CD4-positive, alpha-beta T cell treated with Interferon alpha-2 for 1 hour (primary cell): ENCODE measurements around the gene PRSS1.

Source experiments
- DNase-seq, 2 donors: peaks; one replicate each; pipeline ENCODE4 v3.0.0-alpha.2; 2020 to 2022

PRSS1 gene

GRCh38 chr7:142795339-142795863, 46.1 kb downstream of the PRSS1 start:
- DNase-seq: peak; percentile 55 to 62

GRCh38 chr7:142796001-142796500, 46.8 kb downstream of the PRSS1 start:
- no peak for DNase-seq

DNA sequence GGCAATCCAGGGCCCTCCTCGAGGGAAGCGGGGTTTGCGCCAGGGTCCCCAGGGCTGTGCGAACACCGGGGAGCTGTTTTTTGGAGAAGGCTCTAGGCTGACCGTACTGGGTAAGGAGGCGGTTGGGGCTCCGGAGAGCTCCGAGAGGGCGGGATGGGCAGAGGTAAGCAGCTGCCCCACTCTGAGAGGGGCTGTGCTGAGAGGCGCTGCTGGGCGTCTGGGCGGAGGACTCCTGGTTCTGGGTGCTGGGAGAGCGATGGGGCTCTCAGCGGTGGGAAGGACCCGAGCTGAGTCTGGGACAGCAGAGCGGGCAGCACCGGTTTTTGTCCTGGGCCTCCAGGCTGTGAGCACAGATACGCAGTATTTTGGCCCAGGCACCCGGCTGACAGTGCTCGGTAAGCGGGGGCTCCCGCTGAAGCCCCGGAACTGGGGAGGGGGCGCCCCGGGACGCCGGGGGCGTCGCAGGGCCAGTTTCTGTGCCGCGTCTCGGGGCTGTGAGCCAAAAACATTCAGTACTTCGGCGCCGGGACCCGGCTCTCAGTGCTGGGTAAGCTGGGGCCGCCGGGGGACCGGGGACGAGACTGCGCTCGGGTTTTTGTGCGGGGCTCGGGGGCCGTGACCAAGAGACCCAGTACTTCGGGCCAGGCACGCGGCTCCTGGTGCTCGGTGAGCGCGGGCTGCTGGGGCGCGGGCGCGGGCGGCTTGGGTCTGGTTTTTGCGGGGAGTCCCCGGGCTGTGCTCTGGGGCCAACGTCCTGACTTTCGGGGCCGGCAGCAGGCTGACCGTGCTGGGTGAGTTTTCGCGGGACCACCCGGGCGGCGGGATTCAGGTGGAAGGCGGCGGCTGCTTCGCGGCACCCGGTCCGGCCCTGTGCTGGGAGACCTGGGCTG, 47.5 kb downstream of the PRSS1 start:
- DNase-seq: peak in 1 of 2 donors; percentile 28

DNA sequence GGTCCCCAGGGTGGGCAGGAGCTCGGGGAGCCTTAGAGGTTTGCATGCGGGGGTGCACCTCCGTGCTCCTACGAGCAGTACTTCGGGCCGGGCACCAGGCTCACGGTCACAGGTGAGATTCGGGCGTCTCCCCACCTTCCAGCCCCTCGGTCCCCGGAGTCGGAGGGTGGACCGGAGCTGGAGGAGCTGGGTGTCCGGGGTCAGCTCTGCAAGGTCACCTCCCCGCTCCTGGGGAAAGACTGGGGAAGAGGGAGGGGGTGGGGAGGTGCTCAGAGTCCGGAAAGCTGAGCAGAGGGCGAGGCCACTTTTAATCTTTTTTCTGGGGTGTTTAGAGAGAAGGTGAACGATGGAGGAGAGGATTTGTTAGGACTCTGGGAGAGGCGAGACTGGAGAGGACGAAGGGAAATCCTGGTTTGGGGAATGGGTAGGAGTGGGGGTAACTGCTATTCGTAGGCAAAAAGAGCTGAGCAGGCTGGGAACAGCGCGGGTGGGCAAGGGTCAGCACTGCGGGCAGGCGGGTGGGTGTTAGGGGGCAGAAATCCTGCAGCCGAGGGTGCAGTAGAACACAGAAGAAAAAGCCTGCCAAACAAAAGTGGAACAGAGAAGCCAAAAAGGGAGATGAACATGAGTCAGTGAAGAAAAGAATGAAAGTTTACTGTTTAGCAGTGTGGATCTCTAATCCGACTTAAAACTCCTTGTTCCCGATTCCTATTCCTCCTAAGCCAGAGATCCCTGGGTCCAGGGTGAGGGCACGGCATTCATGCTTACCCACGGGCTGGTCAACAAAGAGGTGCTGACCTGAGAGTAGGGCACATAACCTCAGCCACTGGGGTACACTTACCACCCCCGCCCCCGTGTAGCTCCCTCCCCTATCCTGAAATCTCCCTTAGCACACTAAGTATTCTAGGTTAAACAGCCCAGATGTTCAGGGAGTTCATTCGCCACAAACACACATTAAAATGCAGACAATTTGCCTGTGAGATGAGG, 48.4 kb downstream of the PRSS1 start:
- peak in 1 of 2 donors; percentile 51 for DNase-seq

GRCh38 chr7:142798451-142799436, 49.5 kb downstream of the PRSS1 start:
- DNase-seq: peak in 1 of 2 donors; percentile 65

GRCh38 chr7:142799437-142799835, 50.2 kb downstream of the PRSS1 start:
- DNase-seq: peak in 1 of 2 donors; percentile 29

DNA sequence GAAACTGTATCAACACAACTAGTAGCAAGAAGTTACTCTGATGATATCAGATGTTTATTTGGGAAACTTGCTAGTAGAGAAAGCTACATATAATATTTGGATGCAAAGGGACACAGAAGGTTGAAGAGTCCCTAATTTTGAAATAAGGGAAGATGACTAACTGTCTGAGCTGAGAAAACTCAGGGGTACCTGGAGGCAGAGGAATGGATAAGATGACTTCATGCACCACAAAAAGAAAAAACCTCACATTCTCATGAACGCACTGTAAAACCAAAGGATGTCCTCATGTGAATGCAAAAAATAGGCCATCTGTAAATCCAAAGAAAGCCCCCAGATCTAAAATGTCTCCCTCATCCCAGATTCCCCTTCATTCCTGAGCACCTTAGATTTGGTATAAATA, 50.8 kb downstream of the PRSS1 start:
- peak in 1 of 2 donors; percentile 53 for DNase-seq

GRCh38 chr7:142800699-142801260, 51.5 kb downstream of the PRSS1 start:
- peak in 1 of 2 donors; percentile 18 for DNase-seq

GRCh38 chr7:142801601-142802295, 52.5 kb downstream of the PRSS1 start:
- peak in 1 of 2 donors; percentile 10 for DNase-seq

GRCh38 chr7:142802301-142802700, 53.0 kb downstream of the PRSS1 start:
- no peak for DNase-seq
